Gastroesophageal sphincter (tissue), 3 donors: Measurements from ENCODE around the gene ESR1.

Experiments used
- CTCF ChIP-seq, 4 experiments: fragments of 200-600 bp in 2 of 4; fragments of 450-650 bp in 2 of 4; sonication (generic) in 1 of 4; IDR thresholded peaks; one replicate each; pipeline ENCODE4 v1.5.1; 2017 to 2019; ENCODE audit warnings: antibody characterized with exemption in 4 of 4, mild to moderate bottlenecking in 2 of 4, moderate library complexity in 2 of 4
- EP300 ChIP-seq: sonication (generic); formaldehyde crosslinking; IDR thresholded peaks from one replicate; pipeline ENCODE4 v1.6.1; 2017; ENCODE audit warnings: antibody characterized with exemption, mild to moderate bottlenecking
- POLR2A ChIP-seq, 2 donors: fragments of 450-650 bp; IDR thresholded peaks; one replicate each; pipeline ENCODE4 v1.6.1; 2017; ENCODE audit warnings: antibody characterized with exemption in 2 of 2, mild to moderate bottlenecking in 2 of 2, moderate library complexity in 1 of 2
- POLR2AphosphoS5 ChIP-seq: sonication (generic); formaldehyde crosslinking; IDR thresholded peaks from one replicate; pipeline ENCODE4 v1.6.1; 2017; ENCODE audit warnings: antibody characterized with exemption

- TF ChIP-seq POLR2A (IDR thresholded peaks at IDR 0.05) = no peak
- TF ChIP-seq POLR2AphosphoS5 = no peak
- no peak for TF ChIP-seq CTCF (IDR thresholded peaks at IDR 0.05)
- TF ChIP-seq EP300 = no peak
Measured at GRCh38 chr6:152142105-152142504, 334.6 kb downstream of the ESR1 start.
